K562 (cell line): ENCODE measurements around the gene NTN3. TPM values are rescaled to one million over a fixed set of nuclear protein-coding genes. Genes with fewer than 3 reads are reported as not detected.
A peak's percentile ranks its signal among the peaks of the same experiment; 100 is the strongest.

ENCODE experiments used
- BRF1 ChIP-seq: IDR thresholded peaks from 3 replicates; pipeline ENCODE4 v1.6.1; 2011; ENCODE audit warnings: borderline replicate concordance, mild to moderate bottlenecking; ENCODE audit not compliant: insufficient read length; ENCODE audit errors: extremely low read depth
- CBX1 ChIP-seq: sonication (generic); IDR thresholded peaks from 2 replicates; pipeline ENCODE4 v1.6.1; 2016; ENCODE audit warnings: antibody characterized with exemption, low read depth, mild to moderate bottlenecking
- CCAR2 ChIP-seq: fragments of 200-400 bp; formaldehyde crosslinking; IDR thresholded peaks from 2 replicates; pipeline ENCODE4 v1.6.1; 2017; ENCODE audit warnings: mild to moderate bottlenecking, low read depth, low read length
- CCNT2 ChIP-seq: IDR thresholded peaks from 2 replicates; pipeline ENCODE4 v1.6.1; 2011; ENCODE audit warnings: borderline replicate concordance, low read depth, mild to moderate bottlenecking, moderate library complexity, mixed read lengths, low read length; ENCODE audit not compliant: insufficient read length; ENCODE audit errors: extremely low read depth
- CHD2 ChIP-seq: IDR thresholded peaks from 2 replicates; pipeline ENCODE4 v1.6.1; 2011; ENCODE audit warnings: low read depth, low read length
- MAFK ChIP-seq: IDR thresholded peaks from 2 replicates; pipeline ENCODE4 v1.6.1; 2011; ENCODE audit warnings: low read length, improper control_type of control experiment
- MTF1 ChIP-seq: fragments of 250-450 bp; sonication (Bioruptor Pico); IDR thresholded peaks from 2 replicates; pipeline ENCODE4 v1.9.0; 2021; ENCODE audit warnings: moderate library complexity, mild to moderate bottlenecking, inconsistent platforms, borderline replicate concordance
- MXI1 ChIP-seq: IDR thresholded peaks from 2 replicates; pipeline ENCODE4 v1.6.1; 2011; ENCODE audit warnings: low read depth, mild to moderate bottlenecking, improper control_type of control experiment, low read length
- NR2C2 ChIP-seq, 2 experiments: fragments of 200-800 bp in 1 of 2; sonication (Bioruptor generic) in 1 of 2; sonication (generic) in 1 of 2; formaldehyde crosslinking in 1 of 2; IDR thresholded peaks; 2 replicates each; pipeline versions ENCODE4 v1.6.1 to v1.8.0; 2016 to 2022; ENCODE audit warnings: mild to moderate bottlenecking in 1 of 2, missing compliant biosample characterization in 1 of 2, missing genetic modification characterization in 1 of 2, missing genetic modification reagents in 1 of 2
- NR2F6 ChIP-seq: fragments of 450-650 bp; formaldehyde crosslinking; IDR thresholded peaks from 2 replicates; pipeline ENCODE4 v1.4.0; 2020; ENCODE audit warnings: mild to moderate bottlenecking
- POLR2A ChIP-seq: fragments of 450-650 bp; conservative IDR thresholded peaks from 2 replicates; pipeline ENCODE4 v1.6.1; 2016
- RBM17 ChIP-seq: fragments of 200-400 bp; formaldehyde crosslinking; IDR thresholded peaks from 2 replicates; pipeline ENCODE4 v1.6.1; 2017; ENCODE audit warnings: low read depth, mild to moderate bottlenecking, low read length, borderline replicate concordance
- SMAD4 ChIP-seq: fragments of 250-450 bp; sonication (Bioruptor Pico); conservative IDR thresholded peaks from 2 replicates; pipeline ENCODE4 v1.8.0; 2021; ENCODE audit warnings: inconsistent platforms, mild to moderate bottlenecking, moderate library complexity
- SUPT5H ChIP-seq: fragments of 450-650 bp; IDR thresholded peaks from 2 replicates; pipeline ENCODE4 v1.6.1; 2016
- TRIM28 ChIP-seq: fragments of 450-650 bp; IDR thresholded peaks from 2 replicates; pipeline ENCODE4 v1.6.1; 2017
- TSC22D4 ChIP-seq: fragments of 450-650 bp; IDR thresholded peaks from 2 replicates; pipeline ENCODE4 v1.6.1; 2016; ENCODE audit warnings: missing genetic modification characterization, missing biosample characterization, control low read depth
- ZNF431 ChIP-seq: sonication (generic); formaldehyde crosslinking; IDR thresholded peaks from 2 replicates; pipeline ENCODE4 v1.8.0; 2022; ENCODE audit warnings: mild to moderate bottlenecking, missing genetic modification reagents
- polyA plus RNA-seq, 8 experiments: library from polyadenylated mRNA; depleted of rRNA in 4 of 8; stranded (reverse) in 5 of 8; unstranded in 3 of 8; fragments of >200 nt; fragmentation: Nextera tagmentation in 2 of 8; fragmentation: Illumina TruSeq in 1 of 8; extraction: Ambion mirVana in 2 of 8; extraction: Trizol in 1 of 8; gene quantifications; 2 replicates each; pipeline versions ENCODE4 v1.2.1 to v1.2.3, GENCODE V29; 2011 to 2014; ENCODE audit warnings: inconsistent platforms in 1 of 8, missing spikeins in 1 of 8
- total RNA-seq, 7 experiments: library from RNA; depleted of rRNA in 6 of 7; stranded (reverse); fragments of >200 nt in 6 of 7; fragmentation: Illumina TruSeq in 2 of 7; extraction: Trizol in 2 of 7; gene quantifications; 2 replicates each; pipeline versions ENCODE4 v1.2.1 to v1.2.3, GENCODE V29; 2011 to 2021; ENCODE audit warnings: low replicate concordance in 1 of 7
- TF ChIP-seq, protein P1 (sequence below): fragments of 250-450 bp; sonication (Bioruptor Pico); IDR thresholded peaks from 2 replicates; pipeline ENCODE4 v1.4.0; 2020; ENCODE audit warnings: mild to moderate bottlenecking
- TF ChIP-seq, protein P2 (sequence below): fragments of 250-450 bp; sonication (Bioruptor Pico); IDR thresholded peaks from 2 replicates; pipeline ENCODE4 v1.4.0; 2020
- TF ChIP-seq, protein P3 (sequence below), 2 experiments: fragments of 450-650 bp; IDR thresholded peaks; 2 replicates each; pipeline ENCODE4 v1.6.1; 2016

Gene NTN3
- total and polyA plus RNA-seq, 9 of the 15 experiments (the other 6 are each of a cell fraction or from before 2014, with no cell fraction given) = not detected

DNA sequence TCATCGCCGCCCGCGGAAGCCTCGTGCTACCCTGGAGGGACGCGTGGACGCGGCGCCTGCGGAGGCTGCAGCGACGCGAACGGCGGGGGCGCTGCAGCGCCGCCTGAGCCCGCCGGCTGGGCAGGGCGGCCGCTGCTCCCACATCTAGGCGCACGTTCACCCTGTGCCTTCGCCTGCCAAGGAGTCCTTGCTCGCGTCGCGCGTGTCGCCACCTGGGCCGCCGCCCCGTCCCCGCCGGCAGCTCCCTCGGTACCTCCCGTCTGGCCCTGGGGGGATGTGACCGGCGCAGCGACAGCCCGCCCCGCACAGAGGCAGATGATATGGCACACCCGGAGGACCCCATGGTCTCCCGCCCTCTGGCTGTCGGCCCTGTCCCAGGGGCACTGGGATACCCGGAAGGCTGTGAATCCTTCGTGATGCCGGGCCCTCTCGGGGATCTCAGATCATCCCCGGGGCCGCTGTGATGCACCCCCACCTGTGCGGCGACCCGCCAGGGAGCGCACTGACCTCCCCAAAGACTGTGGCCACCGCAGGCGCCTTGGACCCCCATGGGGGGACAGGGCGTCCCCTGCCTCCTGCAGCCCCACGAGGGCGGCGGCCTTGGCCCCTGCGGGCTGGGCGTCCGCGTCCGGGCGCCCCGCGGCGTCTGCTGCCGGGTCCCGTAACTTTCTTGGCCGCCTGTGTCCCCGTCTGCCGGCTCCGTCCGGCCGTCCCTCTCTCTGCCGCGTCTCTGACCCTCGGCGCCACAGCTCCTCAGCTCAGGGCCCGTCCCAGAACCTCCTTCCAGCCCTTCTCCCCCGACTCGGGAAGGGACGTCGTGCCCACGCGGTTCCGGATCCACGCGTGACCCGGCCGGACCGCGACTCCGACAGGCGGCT lies 3.1 kb downstream of the NTN3 start (continued):
- TF ChIP-seq, protein P1, sequence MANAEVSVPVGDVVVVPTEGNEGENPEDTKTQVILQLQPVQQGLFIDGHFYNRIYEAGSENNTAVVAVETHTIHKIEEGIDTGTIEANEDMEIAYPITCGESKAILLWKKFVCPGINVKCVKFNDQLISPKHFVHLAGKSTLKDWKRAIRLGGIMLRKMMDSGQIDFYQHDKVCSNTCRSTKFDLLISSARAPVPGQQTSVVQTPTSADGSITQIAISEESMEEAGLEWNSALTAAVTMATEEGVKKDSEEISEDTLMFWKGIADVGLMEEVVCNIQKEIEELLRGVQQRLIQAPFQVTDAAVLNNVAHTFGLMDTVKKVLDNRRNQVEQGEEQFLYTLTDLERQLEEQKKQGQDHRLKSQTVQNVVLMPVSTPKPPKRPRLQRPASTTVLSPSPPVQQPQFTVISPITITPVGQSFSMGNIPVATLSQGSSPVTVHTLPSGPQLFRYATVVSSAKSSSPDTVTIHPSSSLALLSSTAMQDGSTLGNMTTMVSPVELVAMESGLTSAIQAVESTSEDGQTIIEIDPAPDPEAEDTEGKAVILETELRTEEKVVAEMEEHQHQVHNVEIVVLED = peak; percentile 68
- TF ChIP-seq MAFK (no peak), CCAR2 (no peak), MXI1 (no peak), NR2C2 (CRISPR knock-in tag; IDR thresholded peaks at IDR 0.05) (0 out of 2 replicates have a peak, but pooled peaks have one; percentile 25), NR2C2 (tag; IDR thresholded peaks at IDR 0.05) (peak; percentile 58), CHD2 (no peak), ZNF431 (CRISPR knock-in tag) (0 out of 2 replicates have a peak, but pooled peaks have one; percentile 44), TRIM28 (no peak), TSC22D4 (tag) (no peak), SMAD4 (peak; percentile 80), CCNT2 (peak; percentile 53), SUPT5H (0 out of 2 replicates have a peak, but pooled peaks have one; percentile 65), NR2F6 (CRISPR knock-in tag) (no peak), POLR2A (peak; percentile 72), BRF1 (no peak), RBM17 (no peak), CBX1 (no peak), MTF1 (CRISPR knock-in tag) (no peak)
- TF ChIP-seq, protein P2, sequence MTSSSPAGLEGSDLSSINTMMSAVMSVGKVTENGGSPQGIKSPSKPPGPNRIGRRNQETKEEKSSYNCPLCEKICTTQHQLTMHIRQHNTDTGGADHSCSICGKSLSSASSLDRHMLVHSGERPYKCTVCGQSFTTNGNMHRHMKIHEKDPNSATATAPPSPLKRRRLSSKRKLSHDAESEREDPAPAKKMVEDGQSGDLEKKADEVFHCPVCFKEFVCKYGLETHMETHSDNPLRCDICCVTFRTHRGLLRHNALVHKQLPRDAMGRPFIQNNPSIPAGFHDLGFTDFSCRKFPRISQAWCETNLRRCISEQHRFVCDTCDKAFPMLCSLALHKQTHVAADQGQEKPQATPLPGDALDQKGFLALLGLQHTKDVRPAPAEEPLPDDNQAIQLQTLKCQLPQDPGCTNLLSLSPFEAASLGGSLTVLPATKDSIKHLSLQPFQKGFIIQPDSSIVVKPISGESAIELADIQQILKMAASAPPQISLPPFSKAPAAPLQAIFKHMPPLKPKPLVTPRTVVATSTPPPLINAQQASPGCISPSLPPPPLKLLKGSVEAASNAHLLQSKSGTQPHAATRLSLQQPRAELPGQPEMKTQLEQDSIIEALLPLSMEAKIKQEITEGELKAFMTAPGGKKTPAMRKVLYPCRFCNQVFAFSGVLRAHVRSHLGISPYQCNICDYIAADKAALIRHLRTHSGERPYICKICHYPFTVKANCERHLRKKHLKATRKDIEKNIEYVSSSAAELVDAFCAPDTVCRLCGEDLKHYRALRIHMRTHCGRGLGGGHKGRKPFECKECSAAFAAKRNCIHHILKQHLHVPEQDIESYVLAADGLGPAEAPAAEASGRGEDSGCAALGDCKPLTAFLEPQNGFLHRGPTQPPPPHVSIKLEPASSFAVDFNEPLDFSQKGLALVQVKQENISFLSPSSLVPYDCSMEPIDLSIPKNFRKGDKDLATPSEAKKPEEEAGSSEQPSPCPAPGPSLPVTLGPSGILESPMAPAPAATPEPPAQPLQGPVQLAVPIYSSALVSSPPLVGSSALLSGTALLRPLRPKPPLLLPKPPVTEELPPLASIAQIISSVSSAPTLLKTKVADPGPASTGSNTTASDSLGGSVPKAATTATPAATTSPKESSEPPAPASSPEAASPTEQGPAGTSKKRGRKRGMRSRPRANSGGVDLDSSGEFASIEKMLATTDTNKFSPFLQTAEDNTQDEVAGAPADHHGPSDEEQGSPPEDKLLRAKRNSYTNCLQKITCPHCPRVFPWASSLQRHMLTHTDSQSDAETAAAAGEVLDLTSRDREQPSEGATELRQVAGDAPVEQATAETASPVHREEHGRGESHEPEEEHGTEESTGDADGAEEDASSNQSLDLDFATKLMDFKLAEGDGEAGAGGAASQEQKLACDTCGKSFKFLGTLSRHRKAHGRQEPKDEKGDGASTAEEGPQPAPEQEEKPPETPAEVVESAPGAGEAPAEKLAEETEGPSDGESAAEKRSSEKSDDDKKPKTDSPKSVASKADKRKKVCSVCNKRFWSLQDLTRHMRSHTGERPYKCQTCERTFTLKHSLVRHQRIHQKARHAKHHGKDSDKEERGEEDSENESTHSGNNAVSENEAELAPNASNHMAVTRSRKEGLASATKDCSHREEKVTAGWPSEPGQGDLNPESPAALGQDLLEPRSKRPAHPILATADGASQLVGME = peak; percentile 82; the same call in 1 of the 2 replicates
- TF ChIP-seq, protein P3, sequence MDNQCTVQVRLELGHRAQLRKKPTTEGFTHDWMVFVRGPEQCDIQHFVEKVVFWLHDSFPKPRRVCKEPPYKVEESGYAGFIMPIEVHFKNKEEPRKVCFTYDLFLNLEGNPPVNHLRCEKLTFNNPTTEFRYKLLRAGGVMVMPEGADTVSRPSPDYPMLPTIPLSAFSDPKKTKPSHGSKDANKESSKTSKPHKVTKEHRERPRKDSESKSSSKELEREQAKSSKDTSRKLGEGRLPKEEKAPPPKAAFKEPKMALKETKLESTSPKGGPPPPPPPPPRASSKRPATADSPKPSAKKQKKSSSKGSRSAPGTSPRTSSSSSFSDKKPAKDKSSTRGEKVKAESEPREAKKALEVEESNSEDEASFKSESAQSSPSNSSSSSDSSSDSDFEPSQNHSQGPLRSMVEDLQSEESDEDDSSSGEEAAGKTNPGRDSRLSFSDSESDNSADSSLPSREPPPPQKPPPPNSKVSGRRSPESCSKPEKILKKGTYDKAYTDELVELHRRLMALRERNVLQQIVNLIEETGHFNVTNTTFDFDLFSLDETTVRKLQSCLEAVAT (IDR thresholded peaks at IDR 0.05) = no peak
